Cerebellar cortex (tissue), 1 donor: Measurements from ENCODE around the gene EOMES.
"Not testable (repeated sequence)": the region's sequence is repeated elsewhere in the genome, so short reads cannot be mapped to it uniquely, and the experiment has no call there.

Experiments
- DNase-seq: peaks from one replicate; pipeline ENCODE4 v3.0.0-alpha.2; 2015; ENCODE audit warnings: low spot score

EOMES gene

GRCh38 chr3:27721717-27722564, at the start of gene EOMES:
EOMES (minus strand) TSS chr3:27722323; CDS start chr3:27722294, 29 bp downstream.
- peak; percentile 80 for DNase-seq

GRCh38 chr3:27770384-27770783, 48.3 kb upstream of the EOMES start:
- DNase-seq = not testable (repeated sequence)

- DNase-seq = no peak
Observed at GRCh38 chr3:27767000-27767399, 44.9 kb upstream of the EOMES start.

DNA sequence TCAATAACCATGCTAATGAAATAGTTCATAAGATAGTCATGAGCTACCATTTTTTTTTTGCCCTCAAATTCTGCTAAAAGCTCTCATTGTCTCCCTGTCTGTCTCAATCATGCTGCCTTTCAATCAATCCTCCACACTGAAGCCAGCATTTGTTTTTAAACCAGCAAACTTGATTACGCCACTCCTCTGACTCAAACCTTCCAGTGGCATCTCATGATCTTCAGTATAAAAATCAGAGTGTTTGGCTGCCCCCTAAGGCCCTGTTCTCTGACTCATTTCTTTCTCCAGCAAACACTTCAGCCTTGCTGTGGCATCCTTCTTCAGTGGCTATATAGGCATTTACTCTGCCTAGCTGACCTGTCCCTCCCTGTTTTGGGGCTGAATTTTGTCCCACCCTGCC, 36.0 kb upstream of the EOMES start:
- DNase-seq = no peak

GRCh38 chr3:27756877-27757276, 34.8 kb upstream of the EOMES start:
- DNase-seq = peak; percentile 23

- DNase-seq = no peak
Observed at GRCh38 chr3:27752926-27753325, 30.8 kb upstream of the EOMES start.

DNA sequence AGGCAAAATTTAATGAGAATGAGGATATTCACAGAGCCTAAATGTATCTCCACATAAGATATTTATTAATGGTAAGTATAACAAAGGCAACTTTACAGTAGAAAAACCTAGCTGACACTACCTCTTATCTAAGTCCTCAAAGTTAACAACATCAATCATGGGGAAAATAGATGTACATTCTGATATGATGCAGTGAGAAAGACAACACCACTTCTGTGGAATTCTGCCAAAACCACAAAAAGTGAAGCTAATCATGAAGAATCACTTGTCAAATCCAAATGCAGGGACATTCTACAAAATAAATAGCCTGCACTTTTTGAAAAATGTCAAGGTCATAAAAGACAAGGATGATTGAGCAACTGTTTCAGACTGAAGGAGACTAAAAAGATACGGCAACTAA, 27.5 kb upstream of the EOMES start:
- no peak for DNase-seq

DNA sequence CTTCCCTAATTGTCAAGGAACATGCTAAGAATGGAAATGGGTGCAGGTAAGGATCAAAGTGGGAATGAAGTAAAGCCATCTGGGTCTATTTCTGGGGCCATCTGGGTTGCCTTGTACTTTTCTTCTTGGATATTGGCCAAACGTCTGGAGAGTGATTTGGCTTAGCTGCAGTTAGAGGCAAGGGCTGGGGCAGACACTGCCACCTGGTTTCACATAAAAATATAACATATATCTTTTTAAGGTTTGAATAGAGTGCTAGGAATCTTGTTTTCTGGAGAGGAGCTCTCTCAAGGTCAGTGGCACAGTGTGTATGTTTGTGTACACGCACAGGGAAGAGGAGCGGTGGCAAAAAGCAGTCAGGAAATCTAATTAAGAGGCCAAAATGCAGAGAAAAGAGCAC, 24.7 kb upstream of the EOMES start:
- DNase-seq = no peak

DNA sequence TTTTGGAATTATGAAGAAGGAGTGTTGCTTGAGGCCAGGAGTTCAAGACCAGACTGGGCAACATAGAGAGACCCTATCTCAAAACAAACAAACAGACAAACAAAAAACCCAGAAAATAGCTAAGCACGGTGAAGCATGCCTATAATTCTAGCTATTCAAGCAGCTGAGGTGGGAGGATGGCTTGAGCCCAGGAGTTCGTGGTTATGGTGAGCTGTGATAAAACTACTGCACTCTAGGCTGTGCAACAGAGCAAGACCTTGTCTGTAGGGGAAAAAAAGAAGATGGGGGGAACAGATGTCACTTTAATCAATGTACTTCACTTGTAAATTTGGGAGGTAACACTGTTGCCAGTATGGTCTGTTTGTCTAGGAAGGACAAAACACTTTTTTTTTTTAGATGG, 18.7 kb upstream of the EOMES start:
- no peak for DNase-seq

- no peak for DNase-seq
Observed at GRCh38 chr3:27737091-27737490, 15.0 kb upstream of the EOMES start.

DNA sequence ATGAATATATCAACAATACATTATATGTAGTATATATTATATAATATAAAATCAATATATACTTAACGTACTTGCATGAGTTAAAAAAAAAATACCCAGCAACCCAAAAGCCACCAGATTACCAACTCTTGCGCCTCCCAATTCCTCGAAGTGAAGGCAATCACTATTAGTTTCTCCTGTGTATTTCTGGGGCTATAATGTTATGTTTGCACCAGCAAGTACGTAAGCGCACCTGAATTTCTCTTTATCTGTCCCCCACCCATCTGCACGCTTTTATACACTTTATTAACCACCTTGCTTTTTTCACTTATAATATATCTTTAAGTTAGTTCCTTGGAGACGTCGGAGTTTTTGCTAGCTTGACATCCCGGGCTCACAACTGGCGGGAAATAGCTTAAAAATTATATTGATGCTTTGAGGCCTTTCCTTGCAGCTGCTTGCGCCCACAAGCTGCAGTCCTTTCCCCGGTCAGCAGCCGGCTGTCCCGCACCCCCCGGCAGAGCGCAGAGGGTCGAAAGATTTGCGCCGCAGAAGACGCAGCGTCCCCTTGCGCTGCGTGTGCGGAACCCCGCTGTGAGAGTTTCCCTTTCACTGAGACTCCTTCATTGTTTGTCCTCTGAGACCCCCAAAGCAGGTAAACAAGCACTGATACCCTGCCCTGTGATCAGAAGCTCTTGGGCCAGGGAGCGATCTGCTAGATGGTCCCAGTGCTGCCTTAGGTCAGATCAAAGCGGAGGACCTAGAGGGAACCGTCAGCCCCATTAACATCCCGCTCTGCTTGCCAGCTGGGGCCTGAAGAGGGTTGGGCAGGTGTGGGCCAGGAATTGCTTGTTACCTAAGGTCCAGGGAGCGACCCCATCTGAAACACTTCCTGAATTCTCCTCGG, 8.9 kb upstream of the EOMES start:
- DNase-seq = no peak

- DNase-seq = no peak
Observed at GRCh38 chr3:27729748-27730611, 7.9 kb upstream of the EOMES start.

- DNase-seq = no peak
Observed at GRCh38 chr3:27729325-27729724, 7.2 kb upstream of the EOMES start.

GRCh38 chr3:27728195-27729087, 6.3 kb upstream of the EOMES start:
- DNase-seq = no peak

GRCh38 chr3:27726240-27726639, 4.1 kb upstream of the EOMES start:
- DNase-seq = no peak

- peak; percentile 63 for DNase-seq
Observed at GRCh38 chr3:27724459-27725197, 2.5 kb upstream of the EOMES start.

DNA sequence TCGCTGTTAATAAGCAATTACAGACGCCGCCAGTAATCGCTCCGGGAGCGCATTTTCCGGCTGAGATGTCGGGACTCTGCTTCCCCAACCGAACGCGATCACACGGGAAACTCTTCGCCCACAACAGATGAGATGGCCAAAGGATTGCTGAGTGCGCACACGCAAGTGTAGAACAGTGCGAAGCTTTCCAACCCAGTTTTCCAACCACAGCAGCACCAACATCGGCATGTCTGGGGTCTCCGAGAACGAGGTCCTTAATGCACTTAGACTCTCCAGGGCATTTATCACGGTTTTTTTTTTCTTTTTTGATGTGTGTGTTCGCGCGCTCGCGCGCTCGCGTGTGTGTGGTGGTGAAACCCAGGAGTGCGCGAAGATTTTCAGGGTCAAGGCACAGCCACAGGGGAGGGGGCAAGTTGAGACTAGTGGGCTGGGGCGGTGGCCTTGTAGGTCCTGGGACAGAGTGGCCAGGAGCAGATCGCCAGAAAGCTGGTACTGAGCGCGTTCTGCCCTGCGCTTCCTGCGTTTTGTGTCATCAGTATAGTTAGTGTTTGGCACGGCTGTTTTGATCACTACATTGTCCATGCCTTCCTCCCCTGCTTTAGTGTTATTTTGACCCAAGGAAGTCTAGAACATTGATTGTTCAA, 1.8 kb upstream of the EOMES start:
- no peak for DNase-seq

DNA sequence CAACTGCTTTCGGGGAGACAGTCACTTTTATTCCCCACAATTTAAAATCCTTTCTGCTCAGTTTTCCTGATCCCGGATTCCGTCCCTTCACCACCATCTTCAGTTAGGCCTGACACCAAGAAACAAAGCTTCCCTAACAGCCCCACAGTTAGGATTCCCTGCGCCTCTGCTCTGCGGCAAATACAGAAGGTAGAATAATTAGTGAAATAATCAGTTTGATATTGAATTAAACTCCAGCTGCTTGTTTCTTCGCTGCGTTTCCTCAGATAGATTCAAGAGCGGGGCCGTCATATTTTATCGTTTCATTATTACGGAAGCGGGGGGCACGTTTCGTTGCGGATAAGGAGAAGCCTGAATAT, 1.3 kb upstream of the EOMES start:
- DNase-seq = no peak

DNA sequence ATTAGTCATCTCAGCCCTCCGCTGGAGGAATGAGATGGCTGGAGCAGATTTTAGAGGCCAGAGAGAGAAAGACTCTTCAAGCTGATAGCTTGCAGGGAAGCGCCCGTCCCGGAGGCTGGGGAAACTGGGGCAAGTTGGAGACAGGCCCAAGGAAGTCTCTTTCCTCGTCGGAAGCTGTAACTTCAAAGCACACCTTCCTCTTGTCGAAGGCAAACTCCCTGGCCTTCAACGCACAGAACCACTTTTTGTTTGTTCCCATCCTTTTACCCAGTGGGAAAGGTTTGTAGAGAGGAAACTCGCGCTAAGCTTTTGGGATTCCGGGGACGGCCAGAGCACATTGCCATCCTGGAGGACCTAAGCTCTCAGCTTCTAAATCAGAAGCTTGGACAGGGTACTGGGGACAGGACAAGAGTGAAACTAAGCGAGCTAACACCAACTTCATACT, 900 bp upstream of the EOMES start:
- DNase-seq = no peak
